Measurements from ENCODE around the gene SLAMF1. TPM values are rescaled to one million over a fixed set of nuclear protein-coding genes. Genes with fewer than 3 reads are reported as not detected.

Gene SLAMF1
- total and polyA plus RNA-seq, 2 of the 13 experiments (the other 11 are each of a cell fraction or from before 2014, with no cell fraction given): not detected

GRCh38 chr1:160619742-160620277 is 27.0 kb downstream of the SLAMF1 start:
- FAIRE-seq (no peak), DNase-seq (ENCODE audit: low spot score) (no peak), ATAC-seq (no peak)
- in situ Hi-C loops (cut with HindIII; ENCODE audit: extremely low pct_ligation_motif_present, low pct_unique_long_range_greater_than_20kb): no loop called here
- 14% methylated on average over 4 of the region's 4 CpGs for WGBS (ENCODE audit: low lambda C conversion rate)
- Histone ChIP-seq H3K4me3 (replicated peaks in 1 of 3; ENCODE audit: insufficient read depth in 1 of 3, low read depth in 2 of 3, low read length in 3 of 3) (no peak overlapping the region), H2AFZ (ENCODE audit: low read length) (no peak overlapping the region), H3K4me2 (ENCODE audit: low read depth, low read length) (no peak overlapping the region), H3K4me1 (ENCODE audit: insufficient read depth, low read length) (no peaks in the 10 kb centered on the region), H3K79me2 (ENCODE audit: insufficient read depth, low read length) (no peaks in the 10 kb centered on the region), H3K27ac (ENCODE audit: extremely low read length, insufficient read depth, low read length) (no peak overlapping the region), H3K27me3 (ENCODE audit: control insufficient read depth in 1 of 2, insufficient read depth in 2 of 2, low read length in 2 of 2) (0 out of 5 replicates have a peak, but pooled peaks cover 0 to 3% of the 10 kb centered on the region in 2 experiments), H3K9me3 (ENCODE audit: low read length) (no peaks in the 10 kb centered on the region; the same call in 1 of the 2 replicates), H4K20me1 (ENCODE audit: insufficient read depth, low read length) (no peaks in the 10 kb centered on the region), H3K36me3 (replicated peaks in 1 of 2; ENCODE audit: control insufficient read depth in 1 of 2, insufficient read depth in 2 of 2, low read length in 2 of 2) (no peaks in the 10 kb centered on the region), H3K9ac (ENCODE audit: insufficient read depth, low read depth, low read length) (no peak overlapping the region)
- POLR2A ChIA-PET: no interaction called here
- CTCF ChIA-PET (ENCODE audit: low intra/inter-chr PET ratio, low total read pairs): no interaction called here
- no peak for TF ChIP-seq ZNF30 (CRISPR knock-in tag; IDR thresholded peaks at IDR 0.05)
- TF ChIP-seq TCF12 (IDR thresholded peaks at IDR 0.05): no peak
- no peak for TF ChIP-seq TCF12 (CRISPR knock-in tag; IDR thresholded peaks at IDR 0.05)
- TF ChIP-seq ZNF878 (CRISPR knock-in tag; IDR thresholded peaks at IDR 0.05): no peak
- no peak for TF ChIP-seq ZNF350 (CRISPR knock-in tag; IDR thresholded peaks at IDR 0.05; ENCODE audit: borderline replicate concordance, low read depth)
- TF ChIP-seq ZNF629 (CRISPR knock-in tag; conservative IDR thresholded peaks at IDR 0.05): no peak
- TF ChIP-seq TIGD3 (CRISPR knock-in tag; IDR thresholded peaks at IDR 0.05; ENCODE audit: borderline replicate concordance): no peak
- TF ChIP-seq ZHX2 (IDR thresholded peaks at IDR 0.05; ENCODE audit: low read depth): no peak
- no peak for TF ChIP-seq ZHX2 (CRISPR knock-in tag; IDR thresholded peaks at IDR 0.05; ENCODE audit: borderline replicate concordance)
- TF ChIP-seq SAP130 (CRISPR knock-in tag; IDR thresholded peaks at IDR 0.05; ENCODE audit: low read depth): no peak
- no TSS peak for BruUV-seq (replicated peaks)
- intact Hi-C loops (cut with micrococcal nuclease; ENCODE audit: unreplicated experiment): no loop called here
